ENCODE results near the gene PCDHGB5.

The PCDHGB5 gene

GRCh38 chr5:141388661-141389060, 9.1 kb upstream of the PCDHGB5 start:
- TF ChIP-seq CEBPB (IDR thresholded peaks at IDR 0.05) (peak; percentile 76), RAD21 (IDR thresholded peaks at IDR 0.05; ENCODE audit: low read depth) (no peak)

DNA sequence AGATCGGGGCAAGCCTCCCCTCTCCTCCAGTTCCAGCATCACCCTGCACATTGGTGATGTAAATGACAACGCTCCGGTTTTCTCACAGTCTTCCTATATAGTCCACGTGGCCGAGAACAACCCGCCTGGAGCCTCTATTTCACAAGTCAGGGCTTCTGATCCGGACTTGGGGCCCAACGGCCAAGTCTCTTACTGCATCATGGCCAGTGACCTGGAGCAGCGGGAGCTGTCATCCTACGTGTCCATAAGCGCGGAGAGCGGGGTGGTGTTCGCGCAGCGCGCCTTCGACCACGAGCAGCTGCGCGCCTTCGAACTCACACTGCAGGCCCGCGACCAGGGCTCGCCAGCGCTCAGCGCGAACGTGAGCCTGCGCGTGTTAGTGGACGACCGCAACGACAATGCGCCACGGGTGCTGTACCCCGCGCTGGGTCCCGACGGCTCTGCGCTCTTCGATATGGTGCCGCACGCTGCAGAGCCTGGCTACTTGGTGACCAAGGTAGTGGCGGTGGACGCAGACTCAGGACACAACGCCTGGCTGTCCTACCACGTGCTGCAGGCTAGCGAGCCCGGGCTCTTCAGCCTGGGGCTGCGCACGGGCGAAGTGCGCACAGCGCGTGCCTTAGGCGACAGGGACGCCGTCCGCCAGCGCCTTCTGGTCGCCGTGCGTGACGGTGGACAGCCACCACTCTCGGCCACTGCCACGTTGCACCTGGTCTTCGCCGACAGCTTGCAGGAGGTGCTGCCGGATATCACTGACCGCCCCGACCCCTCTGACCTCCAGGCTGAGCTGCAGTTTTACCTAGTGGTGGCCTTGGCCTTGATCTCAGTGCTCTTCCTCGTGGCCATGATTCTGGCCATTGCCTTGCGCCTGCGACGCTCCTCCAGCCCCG, 8.3 kb upstream of the PCDHGB5 start:
- no peak for TF ChIP-seq CREB1 (IDR thresholded peaks at IDR 0.05; ENCODE audit: low read depth)
- no peak for TF ChIP-seq TEAD4 (IDR thresholded peaks at IDR 0.05)
- TF ChIP-seq ZBTB7A (IDR thresholded peaks at IDR 0.05; ENCODE audit: low read depth): no peak
- TF ChIP-seq CEBPB (IDR thresholded peaks at IDR 0.05): no peak
- no peak for TF ChIP-seq TAF1 (IDR thresholded peaks at IDR 0.05; ENCODE audit: low read depth)
- TF ChIP-seq EGR1 (IDR thresholded peaks at IDR 0.05): no peak
- TF ChIP-seq, protein P1, sequence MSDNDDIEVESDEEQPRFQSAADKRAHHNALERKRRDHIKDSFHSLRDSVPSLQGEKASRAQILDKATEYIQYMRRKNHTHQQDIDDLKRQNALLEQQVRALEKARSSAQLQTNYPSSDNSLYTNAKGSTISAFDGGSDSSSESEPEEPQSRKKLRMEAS (IDR thresholded peaks at IDR 0.05): no peak
- TF ChIP-seq REST (IDR thresholded peaks at IDR 0.05; ENCODE audit: low read depth): no peak
- no peak for TF ChIP-seq EP300 (IDR thresholded peaks at IDR 0.05; ENCODE audit: borderline replicate concordance)
- TF ChIP-seq FOXM1 (IDR thresholded peaks at IDR 0.05; ENCODE audit: borderline replicate concordance, low read depth): no peak
- no peak for TF ChIP-seq TCF12 (IDR thresholded peaks at IDR 0.05; ENCODE audit: low read depth)

GRCh38 chr5:141392429-141393198, 5.1 kb upstream of the PCDHGB5 start, which contains the start of gene PCDHGA8:
TSS of gene PCDHGA8 (plus strand) at chr5:141392633. CDS start at chr5:141392814, 181 bp downstream.
- TF ChIP-seq CREB1 (IDR thresholded peaks at IDR 0.05; ENCODE audit: low read depth) (no peak), RAD21 (IDR thresholded peaks at IDR 0.05; ENCODE audit: low read depth) (peak; percentile 21; the same call in 1 of the 2 replicates)
- TF ChIP-seq, protein P1 (IDR thresholded peaks at IDR 0.05): 0 out of 2 replicates have a peak, but pooled peaks have one; percentile 24

- TF ChIP-seq ZBTB7A (IDR thresholded peaks at IDR 0.05; ENCODE audit: low read depth) (no peak), RAD21 (IDR thresholded peaks at IDR 0.05; ENCODE audit: low read depth) (no peak), TCF12 (IDR thresholded peaks at IDR 0.05; ENCODE audit: low read depth) (no peak), NFIC (IDR thresholded peaks at IDR 0.05) (no peak), CREB1 (IDR thresholded peaks at IDR 0.05; ENCODE audit: low read depth) (no peak), TAF1 (IDR thresholded peaks at IDR 0.05; ENCODE audit: low read depth) (no peak), FOXM1 (IDR thresholded peaks at IDR 0.05; ENCODE audit: borderline replicate concordance, low read depth) (no peak), CEBPB (IDR thresholded peaks at IDR 0.05) (no peak), EP300 (IDR thresholded peaks at IDR 0.05; ENCODE audit: borderline replicate concordance) (no peak), YY1 (IDR thresholded peaks at IDR 0.05; ENCODE audit: low read depth) (no peak), USF1 (IDR thresholded peaks at IDR 0.05) (no peak), REST (IDR thresholded peaks at IDR 0.05; ENCODE audit: low read depth) (no peak), EGR1 (IDR thresholded peaks at IDR 0.05) (no peak), TEAD4 (IDR thresholded peaks at IDR 0.05) (no peak)
- TF ChIP-seq, protein P1 (IDR thresholded peaks at IDR 0.05): no peak
Measured at GRCh38 chr5:141393267-141393666, 4.5 kb upstream of the PCDHGB5 start.

GRCh38 chr5:141398608-141399007, 861 bp downstream of the PCDHGB5 start:
- TF ChIP-seq CREB1 (IDR thresholded peaks at IDR 0.05; ENCODE audit: low read depth) (no peak), TCF12 (IDR thresholded peaks at IDR 0.05; ENCODE audit: low read depth) (no peak), USF1 (IDR thresholded peaks at IDR 0.05) (no peak)
- TF ChIP-seq, protein P1 (IDR thresholded peaks at IDR 0.05): no peak

Data from Ishikawa (cell line).